MCF 10A (cell line): ENCODE measurements around the gene ZNF292. TPM values are rescaled to one million over a fixed set of nuclear protein-coding genes. Genes with fewer than 3 reads are reported as not detected.

Experiments used
- BruUV-seq: library from RNA; stranded (reverse); fragments of 400-500 nt; replicated peaks from 2 replicates; lab custom pipeline; 2021; lab: Mats Ljungman, UMichigan
- CTCF ChIA-PET: fragments of 300-600 bp; sonication (Branson Sonifier 250); formaldehyde crosslinking; extraction: SDS; loops from one replicate; lab custom pipeline; 2021; ENCODE audit warnings: antibody characterized with exemption, inconsistent platforms; lab: Yijun Ruan, JAX
- POLR2A ChIA-PET: fragments of 300-600, 350-650 bp; sonication (Branson Sonifier 250); formaldehyde crosslinking; extraction: SDS; loops from one replicate; lab custom pipeline; 2020; ENCODE audit warnings: antibody characterized with exemption, inconsistent platforms; lab: Yijun Ruan, JAX
- DNase-seq: peaks from one replicate; pipeline ENCODE4 v3.0.0-alpha.2; 2018; ENCODE audit not compliant: unreplicated experiment
- H3K27ac Mint-ChIP-seq: one replicate; pipeline ENCODE4 v1.8.0; 2022; ENCODE audit warnings: mild to moderate bottlenecking, low read depth, mixed read lengths; ENCODE audit not compliant: unreplicated experiment
- H3K27me3 Mint-ChIP-seq: one replicate; pipeline ENCODE4 v1.8.0; 2022; ENCODE audit warnings: mixed read lengths; ENCODE audit not compliant: insufficient read depth, unreplicated experiment
- H3K36me3 Mint-ChIP-seq: one replicate; pipeline ENCODE4 v1.8.0; 2022; ENCODE audit warnings: mild to moderate bottlenecking, moderate library complexity, mixed read lengths; ENCODE audit not compliant: insufficient read depth, unreplicated experiment
- H3K4me1 Mint-ChIP-seq: one replicate; pipeline ENCODE4 v1.8.0; 2022; ENCODE audit warnings: mixed read lengths; ENCODE audit not compliant: insufficient read depth, unreplicated experiment
- H3K4me3 Mint-ChIP-seq: one replicate; pipeline ENCODE4 v1.8.0; 2022; ENCODE audit warnings: mild to moderate bottlenecking, moderate library complexity, mixed read lengths; ENCODE audit not compliant: unreplicated experiment
- H3K9me3 Mint-ChIP-seq: one replicate; pipeline ENCODE4 v1.8.0; 2022; ENCODE audit warnings: mixed read lengths; ENCODE audit not compliant: unreplicated experiment
- intact Hi-C: fragments of 100-400 bp; cut with micrococcal nuclease; formaldehyde crosslinking; loops from 2 replicates; pipeline ENCODE4 v1.14.1; 2022
- total RNA-seq: library from RNA; stranded (reverse); gene quantifications from 2 replicates; pipeline ENCODE4 v1.2.3, GENCODE V29; 2022
- TF ChIP-seq, protein P1 (sequence below): fragments of 200-600 bp; IDR thresholded peaks from one replicate; pipeline ENCODE4 v1.8.0; 2022; ENCODE audit warnings: antibody characterized with exemption, mild to moderate bottlenecking; ENCODE audit not compliant: unreplicated experiment

The ZNF292 gene
- total RNA-seq, 1 experiment from 2014 or later = 17.1 TPM

DNA sequence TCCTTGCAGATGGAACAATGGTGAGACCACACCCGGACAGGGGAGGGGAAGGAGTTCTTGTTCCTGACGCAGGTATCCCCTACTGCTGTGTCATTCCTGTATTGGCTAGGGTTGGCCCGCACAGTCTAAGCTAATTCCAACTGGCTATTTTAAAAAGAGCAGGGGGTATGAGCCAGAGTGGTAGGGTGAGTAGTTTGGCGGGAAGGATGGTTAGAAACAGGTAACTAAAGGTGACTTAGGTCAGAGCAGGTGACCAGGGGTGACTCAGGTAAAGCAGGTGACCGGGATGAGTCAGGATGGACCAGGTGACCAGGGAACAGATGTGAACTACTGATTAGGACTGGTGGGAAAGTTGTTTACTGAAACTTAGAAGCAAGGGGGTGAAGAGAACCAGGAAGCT is 58.0 kb downstream of the ZNF292 start:
- DNase-seq = peak; percentile 3
- Mint-ChIP-seq H3K27ac (peak overlapping the region; percentile 13), H3K4me1 (peaks cover 15% of the 10 kb centered on the region), H3K36me3 (peaks cover 7% of the 10 kb centered on the region), H3K27me3 (no peaks in the 10 kb centered on the region), H3K9me3 (no peaks in the 10 kb centered on the region), H3K4me3 (no peak overlapping the region)
- intact Hi-C loops = no loop called here
- ChIA-PET CTCF (no interaction called here), POLR2A (no interaction called here)
- TF ChIP-seq, protein P1, sequence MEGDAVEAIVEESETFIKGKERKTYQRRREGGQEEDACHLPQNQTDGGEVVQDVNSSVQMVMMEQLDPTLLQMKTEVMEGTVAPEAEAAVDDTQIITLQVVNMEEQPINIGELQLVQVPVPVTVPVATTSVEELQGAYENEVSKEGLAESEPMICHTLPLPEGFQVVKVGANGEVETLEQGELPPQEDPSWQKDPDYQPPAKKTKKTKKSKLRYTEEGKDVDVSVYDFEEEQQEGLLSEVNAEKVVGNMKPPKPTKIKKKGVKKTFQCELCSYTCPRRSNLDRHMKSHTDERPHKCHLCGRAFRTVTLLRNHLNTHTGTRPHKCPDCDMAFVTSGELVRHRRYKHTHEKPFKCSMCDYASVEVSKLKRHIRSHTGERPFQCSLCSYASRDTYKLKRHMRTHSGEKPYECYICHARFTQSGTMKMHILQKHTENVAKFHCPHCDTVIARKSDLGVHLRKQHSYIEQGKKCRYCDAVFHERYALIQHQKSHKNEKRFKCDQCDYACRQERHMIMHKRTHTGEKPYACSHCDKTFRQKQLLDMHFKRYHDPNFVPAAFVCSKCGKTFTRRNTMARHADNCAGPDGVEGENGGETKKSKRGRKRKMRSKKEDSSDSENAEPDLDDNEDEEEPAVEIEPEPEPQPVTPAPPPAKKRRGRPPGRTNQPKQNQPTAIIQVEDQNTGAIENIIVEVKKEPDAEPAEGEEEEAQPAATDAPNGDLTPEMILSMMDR = no peak
- no TSS peak for BruUV-seq

DNA sequence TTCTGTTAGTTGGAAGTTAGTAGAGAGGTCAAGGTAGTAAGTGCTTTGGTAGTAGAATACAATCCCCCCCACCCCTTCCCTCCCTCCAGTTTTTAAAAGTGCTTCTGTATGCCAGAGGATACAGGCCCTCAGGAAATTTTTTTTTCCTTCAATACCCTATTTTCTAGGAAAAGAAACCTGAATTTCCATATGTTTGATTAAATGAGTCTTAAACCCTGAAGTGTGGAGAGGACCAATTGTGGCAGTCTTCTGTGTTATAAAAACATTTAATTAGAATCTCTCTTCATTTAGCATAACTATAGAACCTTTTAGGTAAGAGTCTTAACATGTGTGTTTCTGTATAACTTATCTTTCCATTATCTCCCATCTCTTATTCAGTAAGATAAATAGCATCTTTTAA is 59.5 kb downstream of the ZNF292 start:
- intact Hi-C loops = no loop called here
- TF ChIP-seq, protein P1 = no peak
- H3K27ac Mint-ChIP-seq = no peak overlapping the region
- ChIA-PET POLR2A (no interaction called here), CTCF (interaction anchor here (0.6 to 0.8 kb wide), 2 partner anchors 74 to 645 kb away, joined by 3 to 4 read pairs; no protein-coding TSS in a partner anchor)
- no peaks in the 10 kb centered on the region for H3K9me3 Mint-ChIP-seq
- no TSS peak for BruUV-seq
- peaks cover 15% of the 10 kb centered on the region for H3K4me1 Mint-ChIP-seq
- DNase-seq = no peak
- no peak overlapping the region for H3K4me3 Mint-ChIP-seq
- peaks cover 9% of the 10 kb centered on the region for H3K36me3 Mint-ChIP-seq
- no peaks in the 10 kb centered on the region for H3K27me3 Mint-ChIP-seq

DNA sequence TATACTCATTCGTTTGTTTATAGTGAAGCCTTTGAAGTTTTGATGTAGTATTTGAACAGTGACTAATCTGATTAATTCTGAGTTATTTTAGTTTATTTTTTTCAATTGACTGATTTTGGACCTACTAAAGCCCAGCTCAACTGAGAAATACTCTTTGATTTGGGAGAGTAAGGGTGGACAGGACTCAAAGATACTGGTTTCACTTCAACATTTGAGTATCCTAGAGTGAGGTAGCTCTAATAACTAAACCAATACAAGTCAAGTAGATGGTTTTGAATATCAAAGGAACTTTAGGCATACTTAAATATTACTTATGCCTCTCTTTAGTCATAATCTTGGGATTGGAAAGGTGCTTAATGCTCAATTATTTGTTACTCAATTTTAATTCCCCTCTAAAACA is 65.6 kb downstream of the ZNF292 start:
- H3K36me3 Mint-ChIP-seq = peaks cover 32% of the 10 kb centered on the region
- BruUV-seq = no TSS peak
- intact Hi-C loops = no loop called here
- no peaks in the 10 kb centered on the region for H3K4me1 Mint-ChIP-seq
- no peak overlapping the region for H3K4me3 Mint-ChIP-seq
- TF ChIP-seq, protein P1 = no peak
- H3K27ac Mint-ChIP-seq = no peak overlapping the region
- H3K27me3 Mint-ChIP-seq = no peaks in the 10 kb centered on the region
- no peaks in the 10 kb centered on the region for H3K9me3 Mint-ChIP-seq
- ChIA-PET POLR2A (interaction anchor here (0.6 kb wide), 1 partner anchor 376 kb away, joined by 4 read pairs; no protein-coding TSS in a partner anchor), CTCF (no interaction called here)
- no peak for DNase-seq

DNA sequence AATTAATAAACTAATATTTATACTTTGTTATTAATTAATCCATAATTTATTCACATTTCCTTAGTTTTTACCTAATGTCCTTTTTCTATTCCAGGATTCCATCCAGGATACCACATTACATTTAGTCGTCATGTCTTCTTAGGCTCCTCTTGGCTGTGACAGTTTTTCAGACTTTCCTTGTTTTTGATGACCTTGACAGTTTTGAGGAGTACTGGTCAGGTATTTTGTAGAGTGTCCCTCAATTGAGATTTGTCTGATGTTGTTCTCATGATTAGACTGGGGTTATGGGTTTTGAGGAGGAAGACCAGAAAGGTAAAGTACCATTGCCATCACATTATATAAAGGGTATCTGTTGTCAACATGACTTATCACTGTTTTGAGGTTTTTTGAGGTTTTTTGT is 67.3 kb downstream of the ZNF292 start:
- CTCF ChIA-PET = interaction anchor here (0.8 to 0.9 kb wide), 2 partner anchors 13 to 78 kb away, joined by 3 to 4 read pairs; no protein-coding TSS in a partner anchor
- Mint-ChIP-seq H3K9me3 (no peaks in the 10 kb centered on the region), H3K4me1 (no peaks in the 10 kb centered on the region), H3K4me3 (no peak overlapping the region), H3K36me3 (peaks cover 40% of the 10 kb centered on the region), H3K27me3 (no peaks in the 10 kb centered on the region), H3K27ac (no peak overlapping the region)
- DNase-seq = no peak
- TF ChIP-seq, protein P1 = no peak
- intact Hi-C loops = no loop called here
- BruUV-seq = no TSS peak
- POLR2A ChIA-PET = no interaction called here
